ENCODE measurements around the gene COG8. TPM values are rescaled to one million over a fixed set of nuclear protein-coding genes. Genes with fewer than 3 reads are reported as not detected.

COG8 gene
- total RNA-seq, 1 donor from 2014 or later = 32.9 TPM

Other genes with a start within 250 kb of the COG8 start
- 8.1 TPM for gene HAS3, start 233.9 kb downstream of the COG8 start, total RNA-seq
- gene CHTF8, start 207.0 kb downstream of the COG8 start, total RNA-seq = 44.3 TPM
- 22.9 TPM for gene UTP4, start 206.9 kb downstream of the COG8 start, total RNA-seq
- gene SNTB2, start 152.4 kb downstream of the COG8 start, total RNA-seq = 6.1 TPM
- 28.0 TPM for gene VPS4A, start 28.2 kb downstream of the COG8 start, total RNA-seq
- gene PDF, start 9.0 kb downstream of the COG8 start, total RNA-seq = 9.3 TPM
- 11.3 TPM for gene NIP7, start 208 bp upstream of the COG8 start, total RNA-seq
- gene TMED6, start 12.2 kb upstream of the COG8 start, total RNA-seq = not detected
- gene TERF2, start 46.4 kb upstream of the COG8 start, total RNA-seq = 37.4 TPM
- gene CYB5B, start 85.1 kb upstream of the COG8 start, total RNA-seq = 31.0 TPM
- 20.4 TPM for gene NFAT5, start 226.4 kb upstream of the COG8 start, total RNA-seq